ENCODE measurements around the gene STX8.

The STX8 gene

DNA sequence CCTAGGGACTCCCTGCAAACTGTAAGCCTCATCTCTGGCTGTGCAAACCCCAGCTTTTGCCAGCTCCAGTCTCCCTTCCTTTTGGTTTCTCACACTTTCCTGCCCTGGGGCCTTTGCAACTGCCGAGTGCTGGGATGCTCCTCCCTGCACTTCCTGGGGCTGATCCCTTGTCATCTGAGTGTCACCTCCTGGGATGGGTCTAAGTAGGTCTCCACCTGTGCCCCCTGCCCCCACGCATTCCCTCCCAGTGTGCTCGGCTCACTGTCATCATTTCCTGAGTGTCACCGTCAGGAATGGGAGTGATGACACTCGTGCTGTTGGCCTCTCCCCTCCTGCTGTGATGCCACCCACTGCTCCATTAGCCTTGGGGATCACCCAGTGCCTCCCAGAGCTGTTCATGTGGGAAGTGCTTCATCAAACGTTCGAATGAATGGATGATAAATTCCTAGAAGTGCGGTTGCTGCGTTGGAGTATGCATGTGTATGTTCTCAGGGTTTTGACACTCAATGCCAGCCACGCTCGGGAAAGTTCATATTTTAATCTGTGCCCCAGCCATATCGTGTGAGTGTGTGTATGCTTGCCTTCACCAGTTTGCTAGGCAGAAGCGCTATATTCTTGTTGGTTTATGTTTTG, 364.4 kb downstream of the STX8 start:
- no peak for DNase-seq (ENCODE audit: low read depth in 2 of 2)

DNA sequence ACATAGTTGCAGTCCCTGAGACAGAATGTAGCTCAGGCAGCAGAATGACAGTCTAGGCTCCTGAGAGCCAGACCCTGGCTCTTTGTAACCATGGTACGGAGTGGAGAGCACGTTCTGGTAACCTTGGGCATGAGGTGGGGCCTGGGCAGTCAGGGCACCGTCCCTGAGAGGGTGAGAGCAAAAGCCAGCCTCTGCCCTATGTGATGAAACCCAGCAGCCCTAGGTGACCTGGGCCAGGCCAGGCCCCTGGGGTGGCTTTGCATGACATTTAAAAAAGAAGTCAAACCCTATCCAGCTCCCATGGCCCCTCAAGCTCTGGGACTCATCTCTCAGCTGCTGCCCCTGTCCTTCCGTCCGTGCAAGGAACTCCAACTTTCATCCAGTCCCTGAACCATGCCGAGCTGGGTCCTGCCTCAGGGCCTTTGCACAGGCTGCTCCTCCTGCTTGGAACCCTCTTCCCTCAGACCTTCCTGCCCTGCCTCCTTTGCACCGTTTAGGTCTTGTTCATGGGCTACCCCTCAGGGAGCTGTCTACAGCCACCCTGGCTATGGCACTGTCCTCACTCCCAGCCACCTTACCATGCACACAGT, 365.7 kb downstream of the STX8 start:
- no peak for DNase-seq (ENCODE audit: low read depth in 2 of 2)

DNA sequence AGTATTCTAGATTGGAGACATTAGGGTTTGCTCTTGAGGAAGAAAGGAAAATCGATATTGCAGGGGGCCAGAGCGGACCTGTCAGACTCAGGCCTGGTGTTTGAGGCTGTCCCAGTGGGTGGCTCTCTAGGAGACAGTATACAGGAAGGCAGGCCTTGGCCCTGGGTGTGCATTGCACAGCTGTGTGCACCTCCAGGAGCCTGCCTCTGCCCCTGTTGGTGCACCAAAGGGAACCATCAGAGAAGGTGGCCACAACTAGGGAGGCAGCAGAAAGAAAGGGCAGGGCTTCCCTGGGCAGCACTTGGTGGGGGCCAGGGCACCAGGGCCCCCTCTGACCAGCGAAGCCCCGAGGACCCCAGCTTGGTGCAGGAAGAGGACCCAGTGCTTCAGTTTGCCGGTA, 366.3 kb downstream of the STX8 start:
- DNase-seq (ENCODE audit: low read depth in 2 of 2): no peak

- DNase-seq (ENCODE audit: low read depth in 2 of 2): no peak
Observed at GRCh38 chr17:9208381-9209105, 367.1 kb downstream of the STX8 start.

DNA sequence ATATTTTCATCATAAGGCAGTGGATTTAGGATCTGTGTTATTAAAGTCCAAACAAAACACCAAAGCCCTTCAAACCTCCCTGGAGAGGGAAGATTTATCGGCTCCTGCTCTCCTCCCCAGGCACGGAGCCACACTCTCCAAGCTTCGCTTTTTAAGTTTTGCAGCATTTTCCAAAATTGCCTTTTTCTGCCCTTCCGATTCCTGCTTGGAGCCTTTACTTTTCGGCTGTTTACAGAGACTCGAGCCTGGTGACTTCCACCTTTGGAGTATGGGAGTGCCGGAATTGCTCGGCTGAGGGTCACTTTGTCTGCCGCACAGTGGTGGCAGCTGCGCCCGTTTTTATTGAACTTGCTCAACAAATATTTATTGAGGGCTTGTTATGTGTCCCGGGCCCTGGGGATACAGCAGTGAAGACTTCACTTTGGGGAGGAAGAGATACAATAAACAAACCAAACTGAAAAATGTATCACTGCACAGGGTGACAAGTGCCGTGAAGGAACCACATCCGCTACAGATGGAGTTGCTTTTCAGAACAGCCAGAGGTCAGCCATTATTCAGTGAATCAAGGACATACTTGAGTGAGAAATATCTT, 368.8 kb downstream of the STX8 start:
- DNase-seq (ENCODE audit: low read depth in 2 of 2): no peak

GRCh38 chr17:9206410-9206703, 369.3 kb downstream of the STX8 start:
- no peak for DNase-seq (ENCODE audit: low read depth in 2 of 2)

GRCh38 chr17:9205520-9206409, 369.9 kb downstream of the STX8 start:
- DNase-seq (ENCODE audit: low read depth in 2 of 2): no peak

- DNase-seq (ENCODE audit: low read depth in 2 of 2): no peak
Observed at GRCh38 chr17:9204637-9205329, 370.8 kb downstream of the STX8 start.

GRCh38 chr17:9203771-9204425, 371.7 kb downstream of the STX8 start:
- DNase-seq (ENCODE audit: low read depth in 2 of 2): no peak

- DNase-seq (ENCODE audit: low read depth in 2 of 2): no peak
Observed at GRCh38 chr17:9202532-9202931, 373.1 kb downstream of the STX8 start.

DNA sequence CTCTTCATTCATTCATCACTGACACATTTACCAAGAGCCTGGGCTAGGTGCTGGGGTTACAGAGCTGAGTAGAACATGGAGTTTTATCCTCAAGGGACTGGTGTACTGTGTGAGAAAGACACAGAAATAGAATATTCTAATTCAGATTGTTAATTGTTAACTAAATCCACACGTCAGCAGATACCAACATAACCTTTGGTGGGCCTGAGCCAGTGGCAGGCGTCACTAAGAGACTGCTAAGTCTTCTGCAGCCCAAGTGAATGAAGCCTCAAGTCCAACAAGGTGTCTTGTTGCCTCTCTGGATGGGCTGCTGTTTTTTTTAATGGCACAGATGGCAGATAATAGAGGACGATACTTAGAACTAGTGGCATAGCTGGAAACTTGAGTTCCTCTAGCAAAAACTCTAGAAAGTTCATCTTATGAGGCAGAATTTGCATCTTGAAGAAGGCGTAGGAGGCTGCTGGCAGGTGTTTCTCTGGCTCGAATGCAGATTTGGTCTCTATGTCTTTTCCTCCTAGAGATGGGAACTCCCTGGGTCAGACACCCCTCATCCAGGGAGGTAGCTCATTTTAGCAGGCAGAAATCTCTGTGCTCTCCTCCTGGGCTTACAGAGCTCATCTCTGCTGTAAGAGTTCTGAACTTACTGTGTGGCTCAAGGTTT, 374.8 kb downstream of the STX8 start:
- no peak for DNase-seq (ENCODE audit: low read depth in 2 of 2)

Data from stimulated activated CD4-positive, alpha-beta T cell treated with anti-CD3 and anti-CD28 coated beads, Interleukin-15, amount 100 ng/mL, for 48 hours (primary cell).